HepG2 (cell line): ENCODE data around the gene PSD4. TPM values are rescaled to one million over a fixed set of nuclear protein-coding genes. Genes with fewer than 3 reads are reported as not detected.

Source experiments
- ARHGAP35 ChIP-seq: sonication (generic); formaldehyde crosslinking; IDR thresholded peaks from 2 replicates; pipeline ENCODE4 v1.9.0; 2022; ENCODE audit warnings: mild to moderate bottlenecking, inconsistent platforms, moderate library complexity, missing genetic modification reagents, borderline replicate concordance
- BCL6 ChIP-seq: IDR thresholded peaks from 2 replicates; pipeline ENCODE4 v1.6.1; 2016; ENCODE audit warnings: missing genetic modification reagents, missing compliant biosample characterization
- DRAP1 ChIP-seq: IDR thresholded peaks from 2 replicates; pipeline ENCODE4 v1.6.1; 2016; ENCODE audit warnings: missing genetic modification reagents, missing compliant biosample characterization
- MYNN ChIP-seq: sonication (generic); formaldehyde crosslinking; IDR thresholded peaks from 2 replicates; pipeline ENCODE4 v1.4.0; 2020; ENCODE audit warnings: mild to moderate bottlenecking, low read depth, missing genetic modification reagents
- PRDM15 ChIP-seq: sonication (generic); formaldehyde crosslinking; IDR thresholded peaks from 2 replicates; pipeline ENCODE4 v1.4.0; 2020; ENCODE audit warnings: missing genetic modification reagents
- PRDM4 ChIP-seq: sonication (generic); formaldehyde crosslinking; IDR thresholded peaks from 2 replicates; pipeline ENCODE4 v1.9.0; 2021; ENCODE audit warnings: missing genetic modification reagents, borderline replicate concordance
- RARA ChIP-seq: IDR thresholded peaks from 2 replicates; pipeline ENCODE4 v1.6.1; 2016; ENCODE audit warnings: missing genetic modification reagents, missing compliant biosample characterization
- RBM39 ChIP-seq: fragments of 200-400 bp; formaldehyde crosslinking; IDR thresholded peaks from one replicate; pipeline ENCODE4 v1.6.1; 2018; ENCODE audit warnings: antibody characterized with exemption, mild to moderate bottlenecking, low read depth, low read length; ENCODE audit not compliant: poor library complexity, severe bottlenecking
- REXO4 ChIP-seq: sonication (generic); formaldehyde crosslinking; IDR thresholded peaks from 2 replicates; pipeline ENCODE4 v1.8.0; 2022; ENCODE audit warnings: missing genetic modification reagents, mild to moderate bottlenecking, borderline replicate concordance
- ZBTB25 ChIP-seq: IDR thresholded peaks from 2 replicates; pipeline ENCODE4 v1.6.1; 2018; ENCODE audit warnings: missing genetic modification reagents
- ZNF20 ChIP-seq: sonication (generic); formaldehyde crosslinking; IDR thresholded peaks from 2 replicates; pipeline ENCODE4 v1.4.0; 2020; ENCODE audit warnings: mild to moderate bottlenecking, moderate library complexity, missing genetic modification reagents
- ZNF205 ChIP-seq: IDR thresholded peaks from 2 replicates; pipeline ENCODE4 v1.6.1; 2018; ENCODE audit warnings: missing biosample characterization, missing genetic modification reagents
- ZNF256 ChIP-seq: sonication (generic); formaldehyde crosslinking; conservative IDR thresholded peaks from 2 replicates; pipeline ENCODE4 v1.4.0; 2020; ENCODE audit warnings: missing genetic modification reagents
- ZNF44 ChIP-seq: sonication (generic); formaldehyde crosslinking; IDR thresholded peaks from 2 replicates; pipeline ENCODE4 v1.5.1; 2020; ENCODE audit warnings: mild to moderate bottlenecking, missing genetic modification reagents
- ZNF446 ChIP-seq: sonication (generic); formaldehyde crosslinking; IDR thresholded peaks from 2 replicates; pipeline ENCODE4 v1.5.0; 2020; ENCODE audit warnings: mild to moderate bottlenecking, missing genetic modification reagents
- ZNF451 ChIP-seq: sonication (generic); formaldehyde crosslinking; IDR thresholded peaks from 2 replicates; pipeline ENCODE4 v1.5.0; 2020; ENCODE audit warnings: mild to moderate bottlenecking, missing genetic modification reagents
- ZNF660 ChIP-seq: sonication (generic); formaldehyde crosslinking; IDR thresholded peaks from 2 replicates; pipeline ENCODE4 v1.5.1; 2020; ENCODE audit warnings: mild to moderate bottlenecking, low read depth, missing genetic modification reagents, borderline replicate concordance
- ZNF670 ChIP-seq: sonication (generic); formaldehyde crosslinking; IDR thresholded peaks from 2 replicates; pipeline ENCODE4 v1.8.0; 2022; ENCODE audit warnings: mild to moderate bottlenecking, missing genetic modification reagents, borderline replicate concordance
- ZNF713 ChIP-seq: sonication (generic); formaldehyde crosslinking; IDR thresholded peaks from 2 replicates; pipeline ENCODE4 v1.4.0; 2020; ENCODE audit warnings: mild to moderate bottlenecking, missing genetic modification reagents
- ZNF841 ChIP-seq: sonication (generic); formaldehyde crosslinking; IDR thresholded peaks from 2 replicates; pipeline ENCODE4 v1.8.1; 2023; ENCODE audit warnings: missing genetic modification reagents, borderline replicate concordance
- ZSCAN21 ChIP-seq: sonication (generic); formaldehyde crosslinking; IDR thresholded peaks from 2 replicates; pipeline ENCODE4 v1.8.0; 2022; ENCODE audit warnings: mild to moderate bottlenecking, missing genetic modification reagents, moderate library complexity, borderline replicate concordance
- ZSCAN25 ChIP-seq: sonication (generic); formaldehyde crosslinking; IDR thresholded peaks from 2 replicates; pipeline ENCODE4 v1.8.0; 2022; ENCODE audit warnings: mild to moderate bottlenecking, missing genetic modification reagents
- ZSCAN29 ChIP-seq: sonication (generic); formaldehyde crosslinking; conservative IDR thresholded peaks from 2 replicates; pipeline ENCODE4 v1.4.0; 2020; ENCODE audit warnings: mild to moderate bottlenecking, missing genetic modification reagents
- polyA plus RNA-seq, 8 experiments: library from polyadenylated mRNA; depleted of rRNA in 3 of 8; stranded (reverse) in 7 of 8; unstranded in 1 of 8; fragments of >200 nt; fragmentation: Illumina TruSeq in 4 of 8; extraction: Trizol in 4 of 8; gene quantifications; 2 replicates each; pipeline versions ENCODE4 v1.2.1 to v1.2.3, GENCODE V29; 2011 to 2016; ENCODE audit warnings: low read depth in 4 of 8, missing spikeins in 1 of 8, mixed read lengths in 1 of 8; ENCODE audit not compliant: insufficient read depth in 1 of 8
- total RNA-seq, 5 experiments: library from RNA; depleted of rRNA; stranded (reverse); fragments of >200 nt; fragmentation: Illumina TruSeq; extraction: Trizol; gene quantifications; 2 replicates each; pipeline ENCODE4 v1.2.3, GENCODE V29; 2016; ENCODE audit warnings: low read depth in 1 of 5

Gene PSD4
- total and polyA plus RNA-seq, 2 of the 13 experiments (the other 11 are each of a cell fraction or from before 2014, with no cell fraction given), result 5.8 to 9.4 TPM

GRCh38 chr2:113173542-113174375 is at the start of gene PSD4 (continued):
- TF ChIP-seq ZNF670, result no peak
- TF ChIP-seq ZSCAN25 (CRISPR knock-in tag), result peak; percentile 13; the same call in 1 of the 2 replicates
- TF ChIP-seq ZNF660 (CRISPR knock-in tag), result no peak
- no peak for TF ChIP-seq ZBTB25 (CRISPR knock-in tag)
- TF ChIP-seq ARHGAP35 (CRISPR knock-in tag), result no peak
- TF ChIP-seq ZNF451 (CRISPR knock-in tag), result no peak
- TF ChIP-seq REXO4 (CRISPR knock-in tag), result no peak
- TF ChIP-seq ZNF256 (CRISPR knock-in tag), result no peak
- TF ChIP-seq ZNF44 (CRISPR knock-in tag), result no peak
- TF ChIP-seq BCL6 (CRISPR knock-in tag), result no peak
- TF ChIP-seq ZNF841, result no peak
- no peak for TF ChIP-seq PRDM4 (CRISPR knock-in tag)
- TF ChIP-seq ZNF713, result no peak
- TF ChIP-seq RARA (CRISPR knock-in tag), result no peak; the same call in 1 of the 2 replicates
- TF ChIP-seq ZSCAN21 (CRISPR knock-in tag), result 0 out of 2 replicates have a peak, but pooled peaks have one; percentile 27
- TF ChIP-seq DRAP1 (CRISPR knock-in tag), result no peak
- no peak for TF ChIP-seq RBM39
- TF ChIP-seq ZNF20 (CRISPR knock-in tag), result no peak
- TF ChIP-seq ZNF446, result no peak
- no peak for TF ChIP-seq PRDM15 (CRISPR knock-in tag)
- TF ChIP-seq ZSCAN29 (CRISPR knock-in tag), result no peak
- TF ChIP-seq ZNF205 (CRISPR knock-in tag), result no peak
- no peak for TF ChIP-seq MYNN (CRISPR knock-in tag)
